K562 (cell line): ENCODE results near the gene IGF1R. TPM values are rescaled to one million over a fixed set of nuclear protein-coding genes. Genes with fewer than 3 reads are reported as not detected.

Experiments used
- CXXC5 ChIP-seq: fragments of 250-450 bp; sonication (Bioruptor Pico); IDR thresholded peaks from 2 replicates; pipeline ENCODE4 v1.8.0; 2022; ENCODE audit warnings: inconsistent platforms, mild to moderate bottlenecking, moderate library complexity
- EGR1 ChIP-seq: fragments of 450-650 bp; conservative IDR thresholded peaks from 2 replicates; pipeline ENCODE4 v1.6.1; 2017; ENCODE audit warnings: mild to moderate bottlenecking
- ETV6 ChIP-seq, 3 experiments: fragments of 150-350 bp in 1 of 3; sonication (generic) in 1 of 3; formaldehyde crosslinking in 1 of 3; IDR thresholded peaks; 2 replicates each; pipeline versions ENCODE4 v1.6.1 to v1.8.0; 2014 to 2022; ENCODE audit warnings: borderline replicate concordance in 2 of 3, low read depth in 2 of 3, antibody characterized with exemption in 1 of 3, low read length in 1 of 3, mild to moderate bottlenecking in 1 of 3, missing genetic modification reagents in 1 of 3
- FIP1L1 ChIP-seq: fragments of 200-400 bp; formaldehyde crosslinking; IDR thresholded peaks from 2 replicates; pipeline ENCODE4 v1.6.1; 2018; ENCODE audit warnings: mild to moderate bottlenecking, low read depth, low read length; ENCODE audit not compliant: poor library complexity, severe bottlenecking
- GABPB1 ChIP-seq: sonication (generic); formaldehyde crosslinking; IDR thresholded peaks from 2 replicates; pipeline ENCODE4 v1.8.0; 2022; ENCODE audit warnings: mild to moderate bottlenecking, missing genetic modification reagents
- HNRNPLL ChIP-seq: fragments of 200-400 bp; formaldehyde crosslinking; IDR thresholded peaks from 2 replicates; pipeline ENCODE4 v1.6.1; 2017; ENCODE audit warnings: low read length, low read depth, mild to moderate bottlenecking; ENCODE audit not compliant: poor library complexity, severe bottlenecking
- HSF4 ChIP-seq: fragments of 250-450 bp; sonication (Bioruptor Pico); IDR thresholded peaks from 2 replicates; pipeline ENCODE4 v2.1.2; 2022; ENCODE audit warnings: mild to moderate bottlenecking, moderate library complexity, borderline replicate concordance
- L3MBTL2 ChIP-seq: fragments of 450-650 bp; IDR thresholded peaks from 2 replicates; pipeline ENCODE4 v1.6.1; 2016; ENCODE audit warnings: mild to moderate bottlenecking, moderate library complexity
- LCOR ChIP-seq: sonication (generic); formaldehyde crosslinking; IDR thresholded peaks from 2 replicates; pipeline ENCODE4 v1.8.0; 2022; ENCODE audit warnings: mild to moderate bottlenecking, missing genetic modification reagents
- MYNN ChIP-seq, 2 experiments: sonication (generic); formaldehyde crosslinking in 1 of 2; IDR thresholded peaks; 2 replicates each; pipeline versions ENCODE4 v1.5.0 to v1.6.1; 2016 to 2020; ENCODE audit warnings: antibody characterized with exemption in 1 of 2, missing genetic modification reagents in 1 of 2
- NCOR1 ChIP-seq: fragments of 450-650 bp; IDR thresholded peaks from 2 replicates; pipeline ENCODE4 v1.6.1; 2016; ENCODE audit warnings: mild to moderate bottlenecking, moderate library complexity
- NELFE ChIP-seq: IDR thresholded peaks from 2 replicates; pipeline ENCODE4 v1.6.1; 2011; ENCODE audit warnings: mild to moderate bottlenecking; ENCODE audit not compliant: insufficient read depth, insufficient read length
- RBFOX2 ChIP-seq: fragments of 200-400 bp; formaldehyde crosslinking; IDR thresholded peaks from 2 replicates; pipeline ENCODE4 v1.6.1; 2017; ENCODE audit warnings: low read depth, mild to moderate bottlenecking, low read length, moderate library complexity
- SAFB ChIP-seq: fragments of 200-400 bp; formaldehyde crosslinking; IDR thresholded peaks from 2 replicates; pipeline ENCODE4 v1.6.1; 2017; ENCODE audit warnings: low read depth, low read length, borderline replicate concordance
- SPI1 ChIP-seq: IDR thresholded peaks from 2 replicates; pipeline ENCODE4 v1.6.1; 2011; ENCODE audit warnings: low read depth, low read length, control low read depth, borderline replicate concordance
- TBP ChIP-seq: optimal IDR thresholded peaks from 2 replicates; pipeline ENCODE3; 2011; ENCODE audit warnings: low read depth, low read length, improper control_type of control experiment
- TSC22D4 ChIP-seq: fragments of 450-650 bp; IDR thresholded peaks from 2 replicates; pipeline ENCODE4 v1.6.1; 2016; ENCODE audit warnings: missing genetic modification characterization, missing biosample characterization, control low read depth
- USF2 ChIP-seq: sonication (generic); formaldehyde crosslinking; IDR thresholded peaks from 2 replicates; pipeline ENCODE4 v1.5.0; 2020; ENCODE audit warnings: missing genetic modification reagents
- ZFPM2 ChIP-seq: fragments of 250-450 bp; sonication (Bioruptor Pico); IDR thresholded peaks from 2 replicates; pipeline ENCODE4 v1.5.1; 2022; ENCODE audit warnings: mild to moderate bottlenecking
- ZNF253 ChIP-seq: fragments of 250-450 bp; sonication (Bioruptor Pico); conservative IDR thresholded peaks from 2 replicates; pipeline ENCODE4 v1.6.1; 2021; ENCODE audit warnings: mild to moderate bottlenecking
- ZNF431 ChIP-seq: sonication (generic); formaldehyde crosslinking; IDR thresholded peaks from 2 replicates; pipeline ENCODE4 v1.8.0; 2022; ENCODE audit warnings: mild to moderate bottlenecking, missing genetic modification reagents
- ZNF436 ChIP-seq: fragments of 250-450, 450-650 bp; sonication (Bioruptor Pico); formaldehyde crosslinking; IDR thresholded peaks from 2 replicates; pipeline ENCODE4 v1.7.0; 2020; ENCODE audit warnings: mild to moderate bottlenecking
- ZNF644 ChIP-seq: fragments of 200-800 bp; sonication (Bioruptor generic); IDR thresholded peaks from 2 replicates; pipeline ENCODE4 v1.6.1; 2016; ENCODE audit warnings: low read depth, missing genetic modification characterization, missing compliant biosample characterization
- ZNF740 ChIP-seq, 3 experiments: fragments of 200-800 bp in 1 of 3; sonication (Bioruptor generic) in 1 of 3; sonication (generic) in 1 of 3; formaldehyde crosslinking in 1 of 3; IDR thresholded peaks; 2 replicates each; pipeline versions ENCODE4 v1.6.1 to v1.8.0; 2016 to 2022; ENCODE audit warnings: mild to moderate bottlenecking in 2 of 3, missing compliant biosample characterization in 2 of 3, missing genetic modification characterization in 2 of 3, missing genetic modification reagents in 1 of 3
- polyA plus RNA-seq, 8 experiments: library from polyadenylated mRNA; depleted of rRNA in 4 of 8; stranded (reverse) in 5 of 8; unstranded in 3 of 8; fragments of >200 nt; fragmentation: Nextera tagmentation in 2 of 8; fragmentation: Illumina TruSeq in 1 of 8; extraction: Ambion mirVana in 2 of 8; extraction: Trizol in 1 of 8; gene quantifications; 2 replicates each; pipeline versions ENCODE4 v1.2.1 to v1.2.3, GENCODE V29; 2011 to 2014; ENCODE audit warnings: inconsistent platforms in 1 of 8, missing spikeins in 1 of 8
- total RNA-seq, 7 experiments: library from RNA; depleted of rRNA in 6 of 7; stranded (reverse); fragments of >200 nt in 6 of 7; fragmentation: Illumina TruSeq in 2 of 7; extraction: Trizol in 2 of 7; gene quantifications; 2 replicates each; pipeline versions ENCODE4 v1.2.1 to v1.2.3, GENCODE V29; 2011 to 2021; ENCODE audit warnings: low replicate concordance in 1 of 7
- TF ChIP-seq, protein P1 (sequence below): fragments of 200-800 bp; sonication (Bioruptor generic); IDR thresholded peaks from 2 replicates; pipeline ENCODE4 v1.6.1; 2017; ENCODE audit warnings: missing genetic modification characterization, missing compliant biosample characterization

IGF1R gene
- total and polyA plus RNA-seq, 9 of the 15 experiments (the other 6 are each of a cell fraction or from before 2014, with no cell fraction given) = 0.35 to 8.0 (median 1.6) TPM

- TF ChIP-seq NCOR1 = no peak
- peak; percentile 76 for TF ChIP-seq ZNF644 (tag)
- peak; percentile 31 for TF ChIP-seq HNRNPLL
- TF ChIP-seq SAFB = no peak
- no peak; the same call in 1 of the 2 replicates for TF ChIP-seq GABPB1 (CRISPR knock-in tag)
- no peak for TF ChIP-seq ZNF436 (CRISPR knock-in tag)
- no peak for TF ChIP-seq ZNF253 (CRISPR knock-in tag)
- 0 out of 2 replicates have a peak, but pooled peaks have one; percentile 18 for TF ChIP-seq ZNF740 (CRISPR knock-in tag; IDR thresholded peaks at IDR 0.05)
- TF ChIP-seq ZNF740 (tag; IDR thresholded peaks at IDR 0.05) = no peak; a peak in 1 of 4 replicates
- TF ChIP-seq RBFOX2 = peak; percentile 48; the same call in 1 of the 2 replicates
- peak; percentile 86 for TF ChIP-seq CXXC5
- TF ChIP-seq ETV6 (IDR thresholded peaks at IDR 0.05; ENCODE audit: borderline replicate concordance in 1 of 2, low read depth in 2 of 2, low read length in 1 of 2) = no peak
- TF ChIP-seq ETV6 (CRISPR knock-in tag; IDR thresholded peaks at IDR 0.05; ENCODE audit: borderline replicate concordance) = peak; percentile 60; the same call in 1 of the 2 replicates
- TF ChIP-seq ZFPM2 = 0 out of 2 replicates have a peak, but pooled peaks have one; percentile 13
- TF ChIP-seq L3MBTL2 = peak; percentile 97
- peak; percentile 52 for TF ChIP-seq FIP1L1
- no peak for TF ChIP-seq MYNN (IDR thresholded peaks at IDR 0.05)
- no peak for TF ChIP-seq MYNN (CRISPR knock-in tag; IDR thresholded peaks at IDR 0.05)
- TF ChIP-seq, protein P1, sequence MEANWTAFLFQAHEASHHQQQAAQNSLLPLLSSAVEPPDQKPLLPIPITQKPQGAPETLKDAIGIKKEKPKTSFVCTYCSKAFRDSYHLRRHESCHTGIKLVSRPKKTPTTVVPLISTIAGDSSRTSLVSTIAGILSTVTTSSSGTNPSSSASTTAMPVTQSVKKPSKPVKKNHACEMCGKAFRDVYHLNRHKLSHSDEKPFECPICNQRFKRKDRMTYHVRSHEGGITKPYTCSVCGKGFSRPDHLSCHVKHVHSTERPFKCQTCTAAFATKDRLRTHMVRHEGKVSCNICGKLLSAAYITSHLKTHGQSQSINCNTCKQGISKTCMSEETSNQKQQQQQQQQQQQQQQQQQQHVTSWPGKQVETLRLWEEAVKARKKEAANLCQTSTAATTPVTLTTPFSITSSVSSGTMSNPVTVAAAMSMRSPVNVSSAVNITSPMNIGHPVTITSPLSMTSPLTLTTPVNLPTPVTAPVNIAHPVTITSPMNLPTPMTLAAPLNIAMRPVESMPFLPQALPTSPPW (CRISPR knock-in tag) = peak; percentile 75
- TF ChIP-seq ZNF431 = peak; percentile 54; the same call in 1 of the 2 replicates
- no peak for TF ChIP-seq LCOR (CRISPR knock-in tag)
- no peak for TF ChIP-seq HSF4 (CRISPR knock-in tag)
- TF ChIP-seq TSC22D4 (tag) = no peak
- no peak for TF ChIP-seq SPI1
- 0 out of 2 replicates have a peak, but pooled peaks have one; percentile 26 for TF ChIP-seq USF2 (CRISPR knock-in tag)
- 0 out of 2 replicates have a peak, but pooled peaks have one; percentile 17 for TF ChIP-seq EGR1
- peak; percentile 19 for TF ChIP-seq TBP
- no peak for TF ChIP-seq NELFE
Measured at GRCh38 chr15:98647026-98647773, 1.1 kb upstream of the IGF1R start (continued).
